ENCODE data around the gene C1QA.
"Not testable (repeated sequence)": the region's sequence is repeated elsewhere in the genome, so short reads cannot be mapped to it uniquely, and the experiment has no call there.

C1QA gene

DNA sequence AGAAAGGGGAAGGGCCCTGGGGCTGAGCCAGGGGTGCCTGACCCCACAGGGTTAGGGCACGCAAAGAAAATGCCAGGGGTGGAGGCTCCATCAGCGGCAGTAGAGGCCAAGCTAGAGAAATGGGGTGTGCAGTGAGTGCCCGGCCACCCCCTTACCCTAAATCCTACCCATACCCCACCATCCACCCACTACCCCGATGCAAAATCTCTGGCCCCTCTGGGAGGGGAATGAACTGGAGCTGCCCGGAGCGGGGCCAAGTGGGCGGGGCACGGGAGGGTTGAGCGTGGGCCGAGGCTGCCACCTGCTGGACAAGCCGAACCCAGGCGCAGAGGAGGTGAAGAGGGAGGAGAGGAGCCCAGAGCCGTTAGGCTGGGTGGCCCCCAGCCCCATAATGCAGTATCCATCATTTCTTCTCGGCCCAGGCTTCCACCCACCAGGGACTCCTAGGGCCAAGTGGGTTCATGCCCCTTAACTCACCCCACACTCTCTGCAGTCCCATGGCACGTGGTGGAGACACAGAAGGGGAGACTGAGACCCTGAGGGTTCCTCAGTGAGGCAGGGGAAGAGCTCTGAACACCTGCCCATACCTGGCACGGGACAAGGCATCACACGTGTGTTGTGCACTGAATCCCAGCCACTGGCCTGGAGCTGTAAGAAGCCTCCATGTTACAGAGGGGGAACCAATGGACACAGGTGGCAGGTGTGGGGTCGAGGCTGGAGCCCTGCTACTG, 5.6 kb downstream of the C1QA start:
- peak; percentile 25 for DNase-seq

DNA sequence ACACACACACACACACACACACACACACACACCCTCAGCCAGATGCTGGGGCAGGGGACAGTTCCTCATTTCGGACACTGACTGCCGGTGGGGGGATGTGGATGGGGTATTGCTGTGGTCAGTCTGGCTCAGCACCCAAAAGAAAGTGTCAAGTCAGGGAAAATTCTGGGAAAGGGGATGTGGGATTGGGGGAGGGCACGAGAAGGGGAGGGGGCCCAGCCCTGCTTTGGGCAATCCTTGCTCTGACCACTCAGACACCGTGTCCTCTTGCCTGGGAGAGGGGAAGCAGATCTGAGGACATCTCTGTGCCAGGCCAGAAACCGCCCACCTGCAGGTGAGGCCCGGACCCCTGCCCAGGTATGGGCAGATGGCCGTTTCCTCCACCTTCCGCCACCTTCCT, 7.0 kb downstream of the C1QA start, which contains the start of gene C1QC:
TSS of gene C1QC (plus strand) at position 253 of the 400 bp plus-strand sequence. CDS start 391 bp downstream, outside the sequence.
- no peak for DNase-seq

- DNase-seq, result no peak
Observed at GRCh38 chr1:22643928-22644327, 7.5 kb downstream of the C1QA start.

GRCh38 chr1:22645931-22646330, 9.5 kb downstream of the C1QA start:
- no peak for DNase-seq

GRCh38 chr1:22646384-22646783, 10.0 kb downstream of the C1QA start:
- no peak for DNase-seq

DNA sequence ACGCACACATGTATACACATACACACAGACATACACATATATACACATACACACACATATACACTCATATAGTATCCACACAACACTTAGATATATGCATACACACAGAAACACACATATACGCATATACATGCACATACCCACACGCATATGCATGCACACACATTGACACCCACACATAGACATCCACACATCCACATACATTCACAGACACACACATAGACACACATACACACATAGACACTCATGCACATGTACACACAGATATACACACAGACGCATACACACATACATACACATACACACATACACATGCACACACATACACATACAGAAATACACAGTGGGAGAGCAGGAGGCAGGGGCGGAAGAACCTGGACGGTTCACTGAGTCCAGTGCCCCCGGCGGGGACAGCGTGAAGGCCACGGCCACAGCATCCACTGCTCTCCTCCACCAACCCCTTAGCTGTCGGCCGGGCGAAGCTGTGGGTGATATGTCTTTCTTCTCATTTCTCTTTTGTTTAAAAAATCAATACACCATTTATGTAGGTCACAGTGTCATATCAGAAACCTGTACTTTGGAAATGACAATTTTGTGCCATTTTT, 13.8 kb downstream of the C1QA start:
- DNase-seq, result no peak

- no peak for DNase-seq
Observed at GRCh38 chr1:22651941-22652856, 15.8 kb downstream of the C1QA start.

DNA sequence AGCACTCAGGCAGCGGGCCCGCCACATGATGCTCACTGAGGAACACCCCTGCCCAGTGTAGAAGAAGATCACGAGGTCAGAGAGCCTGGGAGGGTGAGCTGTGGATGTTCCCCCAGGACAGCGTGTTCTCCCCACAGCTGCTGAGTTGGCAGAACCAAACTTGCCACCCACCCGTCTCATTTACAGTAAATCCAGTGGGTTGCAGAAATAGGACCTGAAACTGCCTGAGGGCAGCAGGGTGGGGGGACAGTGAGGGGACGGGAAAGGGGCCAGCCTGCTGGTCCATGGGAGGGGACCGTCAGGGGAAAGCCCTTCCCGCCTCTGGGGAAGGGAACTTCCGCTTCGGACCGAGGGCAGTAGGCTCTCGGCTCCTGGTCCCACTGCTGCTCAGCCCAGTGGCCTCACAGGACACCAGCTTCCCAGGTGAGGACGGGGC, 16.5 kb downstream of the C1QA start, which contains the start of gene C1QB:
TSS of gene C1QB (plus strand) at position 356 of the 436 bp plus-strand sequence. CDS start 6,227 bp downstream, outside the sequence.
- no peak for DNase-seq

DNA sequence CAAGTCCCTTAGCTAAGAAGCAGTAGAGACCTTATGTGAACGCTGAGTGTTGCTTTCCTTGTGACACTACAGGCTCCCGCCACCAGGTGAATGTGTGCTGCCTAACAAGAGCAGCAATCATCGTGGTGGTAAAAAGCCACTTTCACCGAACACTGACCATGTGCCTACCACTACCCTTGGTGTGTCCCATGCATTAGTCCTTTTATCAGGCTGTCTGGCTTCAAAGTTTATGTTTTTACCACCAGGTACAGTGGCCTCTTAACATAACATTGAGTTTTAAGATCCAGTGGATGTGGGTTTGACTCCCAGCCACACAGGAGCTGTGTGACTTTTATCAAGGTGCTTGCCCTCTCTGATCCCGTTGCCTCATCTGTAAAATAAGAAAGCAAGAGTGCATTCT, 18.3 kb downstream of the C1QA start:
- DNase-seq, result no peak

DNA sequence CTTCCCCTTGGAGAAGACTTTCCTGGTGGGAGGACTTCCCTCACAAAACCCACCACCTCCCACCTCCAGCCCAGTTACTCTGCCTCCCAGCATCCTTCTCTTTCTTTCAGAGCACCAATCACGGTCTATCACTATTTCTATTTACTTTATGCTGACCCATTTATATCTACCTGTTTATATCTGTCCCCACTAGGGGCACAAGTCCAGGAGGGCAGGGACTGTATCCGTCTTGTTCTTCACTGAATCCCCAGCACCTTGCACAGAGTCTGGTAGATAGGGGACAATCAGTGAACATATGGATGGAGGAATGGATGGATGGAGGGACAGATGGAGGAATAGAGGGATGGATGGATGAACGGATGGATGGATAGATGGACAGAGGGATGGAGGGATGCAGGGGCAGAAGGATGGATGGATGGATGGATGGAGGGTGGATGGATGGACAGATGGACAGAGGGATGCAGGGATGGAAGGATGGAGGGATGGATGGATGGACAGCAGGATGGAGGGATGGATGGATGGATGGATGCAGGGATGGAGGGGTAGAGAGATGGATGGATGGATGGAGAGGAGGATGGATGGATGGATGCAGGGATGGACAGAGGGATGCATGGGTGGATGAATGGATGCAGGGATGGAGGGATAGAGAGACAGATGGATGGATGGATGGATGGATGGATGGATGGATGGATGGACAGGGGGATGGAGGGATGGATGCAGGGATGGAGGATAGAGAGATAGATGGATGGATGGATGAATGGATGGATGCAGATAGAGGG, 22.1 kb downstream of the C1QA start:
- no peak for DNase-seq

DNA sequence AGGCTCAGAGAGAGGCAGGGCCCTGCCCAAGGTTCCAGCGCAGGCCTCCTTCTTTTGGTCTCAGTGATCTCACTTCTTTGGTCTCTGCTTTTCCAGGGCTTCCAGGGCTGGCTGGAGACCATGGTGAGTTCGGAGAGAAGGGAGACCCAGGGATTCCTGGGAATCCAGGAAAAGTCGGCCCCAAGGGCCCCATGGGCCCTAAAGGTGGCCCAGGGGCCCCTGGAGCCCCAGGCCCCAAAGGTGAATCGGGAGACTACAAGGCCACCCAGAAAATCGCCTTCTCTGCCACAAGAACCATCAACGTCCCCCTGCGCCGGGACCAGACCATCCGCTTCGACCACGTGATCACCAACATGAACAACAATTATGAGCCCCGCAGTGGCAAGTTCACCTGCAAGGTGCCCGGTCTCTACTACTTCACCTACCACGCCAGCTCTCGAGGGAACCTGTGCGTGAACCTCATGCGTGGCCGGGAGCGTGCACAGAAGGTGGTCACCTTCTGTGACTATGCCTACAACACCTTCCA, 24.4 kb downstream of the C1QA start:
- DNase-seq, result no peak

- DNase-seq, result no peak
Observed at GRCh38 chr1:22661880-22662279, 25.5 kb downstream of the C1QA start.

DNA sequence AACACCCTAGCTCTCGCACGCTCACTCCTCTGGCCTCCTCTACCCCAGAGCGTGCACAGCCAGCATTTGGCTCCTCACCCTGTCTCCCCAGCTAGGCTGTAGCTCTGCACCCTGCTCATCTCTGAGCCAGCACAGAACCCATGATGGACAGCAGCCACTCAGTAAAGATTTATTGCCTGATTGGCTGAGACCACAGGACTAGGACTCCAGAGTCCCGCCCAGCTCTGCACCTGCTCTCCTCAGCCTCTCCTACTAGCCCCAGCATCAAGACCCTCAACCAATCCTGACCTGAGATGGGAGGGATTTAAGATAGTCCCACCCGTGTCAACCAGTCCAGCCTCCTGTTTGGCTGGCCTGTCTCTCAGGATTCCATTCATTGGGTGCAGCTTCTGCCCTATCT, 25.9 kb downstream of the C1QA start:
- no peak for DNase-seq

DNA sequence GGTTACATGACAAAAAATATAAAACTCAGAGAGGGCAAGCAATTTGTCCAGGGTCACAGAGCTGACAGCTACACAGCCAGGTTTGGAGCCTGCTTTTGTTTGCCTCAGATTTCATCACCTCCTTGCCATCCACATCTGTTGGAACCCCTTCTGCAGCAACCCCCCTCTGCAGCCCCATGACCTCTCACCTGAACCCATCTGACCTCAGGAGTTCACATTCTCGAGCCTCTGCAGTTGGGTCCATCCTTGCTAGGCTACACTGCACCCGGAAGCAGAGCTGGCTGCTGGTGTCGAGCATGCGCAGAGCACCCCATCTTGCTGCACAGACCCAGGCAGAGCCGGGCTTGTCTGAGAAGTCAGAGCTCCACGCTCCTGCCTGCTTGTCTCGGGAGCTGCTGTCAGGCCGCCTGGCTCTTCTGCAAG, 26.6 kb downstream of the C1QA start:
- DNase-seq, result no peak

DNA sequence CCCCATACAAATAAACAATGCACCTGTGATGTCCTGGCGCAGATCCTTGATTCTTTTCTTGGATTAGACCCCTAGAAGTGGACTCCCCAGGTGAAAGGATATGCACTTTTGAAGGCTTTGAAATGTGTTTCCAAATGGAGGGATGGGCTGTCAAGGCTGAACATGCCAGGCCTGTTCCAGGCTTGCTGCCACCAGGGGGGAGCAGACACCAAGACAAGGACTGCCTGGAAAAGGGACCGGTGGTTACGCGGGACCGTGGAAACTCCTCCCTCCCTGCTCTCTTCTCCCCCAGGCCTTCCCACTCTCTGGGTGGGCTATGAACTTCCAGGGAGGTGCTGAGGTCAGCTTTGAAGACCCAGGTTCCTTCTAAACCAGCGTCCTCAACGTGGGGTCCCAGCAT, 29.3 kb downstream of the C1QA start:
- DNase-seq, result no peak

DNA sequence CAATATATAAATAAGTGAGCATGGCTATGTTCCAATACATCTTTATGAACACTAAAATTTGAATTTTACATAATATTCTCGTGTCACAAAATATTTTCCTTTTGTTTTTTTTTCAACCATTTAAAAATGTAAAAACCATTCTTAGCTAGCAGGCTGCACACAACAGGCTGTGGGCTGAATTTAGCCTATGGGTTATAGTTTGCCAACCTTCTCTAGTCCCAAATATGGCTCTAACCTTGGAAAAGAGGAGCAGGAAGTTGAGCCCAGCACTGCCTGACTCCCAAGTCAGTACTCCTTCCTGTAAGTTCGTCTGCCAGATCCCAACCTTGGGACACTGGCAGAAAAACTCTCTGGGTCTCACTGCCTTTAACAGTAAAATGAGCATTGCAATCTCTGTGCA, 30.0 kb downstream of the C1QA start:
- DNase-seq, result no peak

- not testable (repeated sequence) for DNase-seq
Observed at GRCh38 chr1:22668840-22669239, 32.4 kb downstream of the C1QA start.

DNA sequence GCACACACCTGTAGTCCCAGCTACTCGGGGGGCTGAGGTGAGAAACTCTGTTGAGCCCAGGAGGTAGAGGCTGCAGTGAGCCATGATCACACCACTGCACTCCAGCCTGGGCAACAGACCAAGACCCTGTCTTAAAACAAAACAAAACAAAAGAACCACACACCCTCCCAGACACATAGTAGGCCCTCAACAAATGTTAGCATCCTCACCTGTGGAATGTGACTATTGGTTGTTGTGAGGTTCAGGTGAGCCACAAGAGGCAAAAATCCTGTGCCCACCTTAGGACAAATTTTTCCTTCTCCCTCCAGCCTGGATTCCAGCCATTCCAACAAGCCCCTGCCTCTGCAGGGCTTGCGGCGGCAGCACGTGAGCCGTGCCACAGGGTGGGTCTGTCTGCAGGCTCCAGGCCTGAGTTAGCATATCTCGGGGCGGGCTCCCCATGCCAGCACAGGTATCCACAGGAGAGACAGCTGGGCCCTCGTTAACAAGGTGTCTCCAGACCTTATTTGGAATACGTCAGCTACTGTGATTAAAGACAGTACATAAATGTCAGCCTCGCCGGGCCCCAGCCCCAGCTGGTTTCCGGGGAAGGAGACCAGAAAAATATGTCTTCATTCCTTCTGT, 34.0 kb downstream of the C1QA start:
- DNase-seq, result no peak

DNA sequence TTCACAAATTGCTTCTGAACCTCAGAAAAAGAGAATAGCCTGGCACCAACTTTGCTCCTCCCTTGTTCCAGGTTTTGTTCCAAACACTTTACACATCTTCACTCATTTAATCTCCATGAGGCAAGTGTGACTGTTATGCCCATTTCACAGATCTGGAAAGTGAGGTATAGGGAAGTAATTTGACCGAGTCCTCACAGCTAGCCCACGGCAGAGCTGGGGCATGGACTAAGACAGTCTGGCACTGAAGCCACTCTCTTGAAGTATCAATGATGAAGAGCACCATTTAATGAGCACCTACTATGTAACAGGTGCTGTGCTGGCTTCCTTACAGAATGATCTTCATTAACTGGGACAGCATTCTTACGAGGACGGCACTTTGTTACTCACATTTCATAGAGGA, 35.6 kb downstream of the C1QA start:
- no peak for DNase-seq

DNA sequence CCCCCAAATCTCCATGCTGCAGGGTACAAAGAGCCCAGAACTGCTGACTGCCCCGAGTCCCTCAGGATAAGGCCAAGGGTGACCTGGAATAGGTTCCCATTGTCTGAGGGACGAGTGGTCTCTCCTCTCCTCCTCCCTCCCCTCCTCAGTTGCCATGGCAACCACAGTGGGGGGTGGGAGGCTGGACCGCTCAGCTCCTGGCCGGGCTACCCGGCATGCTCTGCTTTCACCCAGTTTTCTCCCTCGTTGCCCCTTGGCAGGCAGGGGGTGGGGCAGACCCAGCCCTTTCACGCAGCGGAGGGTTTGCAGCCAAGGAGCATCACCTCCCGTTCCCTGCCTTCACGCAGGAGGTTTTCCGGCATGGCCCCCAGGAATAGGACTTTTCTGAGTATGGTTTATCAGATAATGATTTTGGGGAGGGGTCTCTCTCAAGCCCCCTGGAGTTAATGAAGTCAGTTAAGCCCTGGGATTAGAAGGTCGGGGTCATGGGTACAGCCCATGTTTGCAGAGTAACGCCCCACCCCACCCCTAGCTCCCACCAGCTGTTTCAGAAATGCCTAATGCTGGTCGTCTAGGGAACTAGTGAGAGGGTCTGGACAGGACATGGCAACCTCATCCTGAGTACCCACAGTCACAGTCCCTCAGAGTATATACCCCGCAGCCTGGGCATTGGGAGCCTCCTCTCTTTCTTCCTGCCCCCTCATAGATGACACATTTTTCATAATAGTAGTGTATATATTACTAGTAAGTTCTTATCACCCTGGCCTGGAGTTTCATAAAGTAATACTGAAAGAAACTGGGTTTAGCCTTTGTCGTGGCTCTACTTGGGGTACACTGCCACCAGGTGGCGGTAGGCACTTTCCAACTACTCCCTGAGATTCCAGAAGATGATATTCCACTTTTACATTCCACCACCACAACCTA, 37.3 kb downstream of the C1QA start:
- DNase-seq, result no peak

DNA sequence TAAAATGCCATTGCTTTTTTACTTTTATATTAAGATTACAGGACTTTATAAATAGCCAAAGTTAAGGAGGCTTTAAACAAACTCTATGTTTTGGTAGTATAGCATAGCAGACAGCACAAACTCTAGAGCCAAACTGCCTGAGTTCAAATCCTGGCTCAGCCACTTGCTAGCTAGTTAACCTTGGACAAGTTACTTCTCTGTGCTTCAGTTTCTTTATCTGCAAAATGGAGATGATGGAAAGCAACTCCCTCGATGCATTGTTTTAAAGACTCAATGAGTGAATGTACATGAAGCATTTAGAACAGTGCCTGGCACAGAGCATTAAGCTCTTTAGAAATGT, 38.0 kb downstream of the C1QA start:
- DNase-seq, result no peak
